Heart left ventricle (tissue), 13 donors: ENCODE measurements around the gene PHF24.

Experiments
- POLR2A ChIP-seq, 2 donors: fragments of 450-650 bp; IDR thresholded peaks; one replicate each; pipeline ENCODE4 v1.6.1; 2017; ENCODE audit warnings: antibody characterized with exemption in 2 of 2, mild to moderate bottlenecking in 2 of 2, moderate library complexity in 2 of 2
- TF ChIP-seq, protein P1 (sequence below), 12 donors: fragments of 200-600 bp; sonication (generic) in 4 of 12; IDR thresholded peaks; one replicate each; pipeline versions ENCODE4 v1.5.0 to v1.8.0; 2018 to 2022; ENCODE audit warnings: antibody characterized with exemption in 12 of 12, mild to moderate bottlenecking in 5 of 12
- donor health status: ischemic (EF 13 %, LVEDD 7.1; RV severe dilation, severe dysfunction).
- donor health status: DM: no; HTN: yes; CAD: no.
- donor health status: DM: no; HTN: no; CAD: no.
- donor health status: ischemic (EF 25% LVEDD 6.9; RV normal size, moderate dysfunction).
- donor health status: ischemic (EF 25% LVEDD 5.7; RV mildly dilated, moderate dysfunction).
- donor health status: ischemic (EF 35%, LVEDD 5.7; RV mildly dilated, moderate dysfunction).
- donor health status: nonischemic (EF 11% LVEDD 7.7; RV severe dilation, severe dysfunction).
- donor health status: DM: yes; HTN: yes; CAD: no.
- donor health status: PGD.
- donor health status: ischemic (EF 29% LVEDD 5.4; RV normal size, mild dysfunction).
- donor health status: nonischemic (EF 23%, LVEDD 6.1; RV moderate dilation, normal function).

DNA sequence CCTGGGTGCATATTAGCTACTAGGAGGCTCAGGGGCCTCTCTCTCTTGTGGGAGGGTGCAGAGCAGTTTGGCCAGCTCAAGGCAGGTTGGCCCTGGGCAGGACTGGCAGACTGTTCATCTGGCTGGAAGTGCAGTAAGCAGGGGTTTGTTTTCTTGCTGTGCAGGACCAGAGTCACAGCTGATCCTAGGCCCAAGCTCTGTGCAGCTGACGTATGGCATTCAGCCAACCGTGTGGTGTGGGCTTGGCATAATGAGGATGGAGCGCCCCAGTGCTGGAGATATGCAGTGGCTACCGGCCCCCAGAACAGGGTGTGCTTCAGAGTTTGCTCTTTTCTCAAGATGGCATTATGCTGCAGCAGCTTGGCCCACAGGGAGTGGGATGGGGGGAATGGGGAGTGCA is 31.0 kb upstream of the PHF24 start:
- TF ChIP-seq, protein P1, sequence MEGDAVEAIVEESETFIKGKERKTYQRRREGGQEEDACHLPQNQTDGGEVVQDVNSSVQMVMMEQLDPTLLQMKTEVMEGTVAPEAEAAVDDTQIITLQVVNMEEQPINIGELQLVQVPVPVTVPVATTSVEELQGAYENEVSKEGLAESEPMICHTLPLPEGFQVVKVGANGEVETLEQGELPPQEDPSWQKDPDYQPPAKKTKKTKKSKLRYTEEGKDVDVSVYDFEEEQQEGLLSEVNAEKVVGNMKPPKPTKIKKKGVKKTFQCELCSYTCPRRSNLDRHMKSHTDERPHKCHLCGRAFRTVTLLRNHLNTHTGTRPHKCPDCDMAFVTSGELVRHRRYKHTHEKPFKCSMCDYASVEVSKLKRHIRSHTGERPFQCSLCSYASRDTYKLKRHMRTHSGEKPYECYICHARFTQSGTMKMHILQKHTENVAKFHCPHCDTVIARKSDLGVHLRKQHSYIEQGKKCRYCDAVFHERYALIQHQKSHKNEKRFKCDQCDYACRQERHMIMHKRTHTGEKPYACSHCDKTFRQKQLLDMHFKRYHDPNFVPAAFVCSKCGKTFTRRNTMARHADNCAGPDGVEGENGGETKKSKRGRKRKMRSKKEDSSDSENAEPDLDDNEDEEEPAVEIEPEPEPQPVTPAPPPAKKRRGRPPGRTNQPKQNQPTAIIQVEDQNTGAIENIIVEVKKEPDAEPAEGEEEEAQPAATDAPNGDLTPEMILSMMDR (IDR thresholded peaks at IDR 0.05) = no peak
- no peak for TF ChIP-seq POLR2A (IDR thresholded peaks at IDR 0.05)
